Activated T-helper 1 cell treated with anti-CD3 and anti-CD28 coated beads, Interleukin-12 subunit alpha, Interleukin-12 subunit beta, Interleukin-2, Interleukin-4 antibody, amounts not matched to agents 30 ng/mL and 10 ng/mL and 1 ng/mL, durations not matched to agents 14 hours and 24 hours and 36 hours (primary cell): Measurements from ENCODE around the gene OR7G1. TPM values are rescaled to one million over a fixed set of nuclear protein-coding genes. Genes with fewer than 3 reads are reported as not detected.

Experiments
- DNase-seq: peaks from one replicate; pipeline ENCODE4 v3.0.0; 2021; ENCODE audit warnings: low spot score
- H3K27ac Mint-ChIP-seq: one replicate; pipeline ENCODE4 v1.8.0; 2021; ENCODE audit warnings: mild to moderate bottlenecking, mixed read lengths
- H3K27me3 Mint-ChIP-seq: one replicate; pipeline ENCODE4 v1.8.0; 2022; ENCODE audit warnings: mild to moderate bottlenecking, moderate library complexity, mixed read lengths; ENCODE audit not compliant: insufficient read depth
- H3K36me3 Mint-ChIP-seq: one replicate; pipeline ENCODE4 v1.8.0; 2021; ENCODE audit warnings: low read depth, mixed read lengths
- H3K4me1 Mint-ChIP-seq: one replicate; pipeline ENCODE4 v1.8.0; 2021; ENCODE audit warnings: low read depth, mixed read lengths
- H3K4me3 Mint-ChIP-seq: one replicate; pipeline ENCODE4 v1.8.0; 2021; ENCODE audit warnings: mild to moderate bottlenecking, moderate library complexity, mixed read lengths
- H3K9me3 Mint-ChIP-seq: one replicate; pipeline ENCODE4 v1.8.0; 2021; ENCODE audit warnings: mixed read lengths
- intact Hi-C: fragments of 100-400 bp; cut with micrococcal nuclease; formaldehyde crosslinking; loops from one replicate; pipeline ENCODE4 v1.15.1; 2024
- total RNA-seq: library from RNA; stranded (reverse); gene quantifications from 2 replicates; pipeline ENCODE4 v1.2.3, GENCODE V29; 2022

OR7G1 gene
- total RNA-seq, 1 donor from 2014 or later = not detected

DNA sequence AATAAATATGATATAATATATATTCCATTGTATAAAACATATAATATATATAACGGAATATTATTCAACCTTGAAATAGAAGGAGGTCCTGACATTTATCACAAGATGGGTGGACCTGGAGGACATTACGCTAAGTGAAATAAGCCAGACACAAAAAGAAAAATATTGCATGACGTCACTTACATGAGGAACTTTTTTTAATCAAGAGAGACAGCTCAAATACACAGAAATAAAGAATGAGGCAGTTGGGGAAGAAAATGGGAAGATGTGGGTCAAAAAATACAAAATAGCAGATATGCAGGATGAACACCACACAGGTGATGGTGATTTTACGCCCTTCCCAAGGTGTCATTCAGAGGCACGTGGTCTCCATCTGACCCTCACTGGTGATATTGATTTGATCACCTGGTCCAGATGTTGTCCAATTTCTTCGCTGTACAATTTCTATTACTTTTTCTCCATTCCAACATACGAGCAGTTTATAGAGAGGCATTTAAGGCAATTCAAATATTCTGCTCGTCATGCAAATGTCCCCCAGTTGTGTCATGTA, 24.1 kb upstream of the OR7G1 start:
- Mint-ChIP-seq H3K36me3 (peaks cover 24% of the 10 kb centered on the region), H3K4me1 (peaks cover 33% of the 10 kb centered on the region), H3K9me3 (peaks cover 19% of the 10 kb centered on the region), H3K4me3 (peak overlapping the region; percentile 95), H3K27me3 (no peaks in the 10 kb centered on the region), H3K27ac (peak overlapping the region; percentile 94)
- no peak for DNase-seq
- intact Hi-C loops = loop anchor here (1.0 kb wide), 7 partner anchors 170 to 696 kb away; partner anchors contain the start of genes MBD3L1, PIN1, ZNF266 and ZNF558

DNA sequence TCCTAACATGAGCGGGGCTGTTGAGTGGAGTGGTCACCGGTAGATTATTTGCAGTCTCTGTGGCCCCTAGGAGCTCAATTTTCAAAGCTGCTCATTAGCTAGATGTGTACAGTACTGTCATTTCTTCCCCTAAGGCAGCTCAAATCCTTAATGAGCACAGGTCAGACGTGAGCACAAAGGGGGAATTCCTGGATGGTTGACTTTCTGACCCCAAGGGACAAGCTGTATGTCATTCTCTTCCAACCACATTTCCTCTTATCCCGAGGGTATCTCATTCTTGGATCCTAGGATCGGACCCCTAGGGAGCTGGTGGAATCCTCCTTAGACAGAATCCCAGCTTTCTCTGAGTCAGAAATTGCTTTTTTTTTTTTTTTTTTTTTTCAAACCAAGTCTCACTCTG, 16.9 kb upstream of the OR7G1 start:
- Mint-ChIP-seq H3K4me3 (no peak overlapping the region), H3K9me3 (no peaks in the 10 kb centered on the region), H3K27ac (no peak overlapping the region), H3K36me3 (no peaks in the 10 kb centered on the region), H3K4me1 (peaks cover 7% of the 10 kb centered on the region), H3K27me3 (peaks cover 3% of the 10 kb centered on the region)
- intact Hi-C loops = no loop called here
- DNase-seq = no peak

DNA sequence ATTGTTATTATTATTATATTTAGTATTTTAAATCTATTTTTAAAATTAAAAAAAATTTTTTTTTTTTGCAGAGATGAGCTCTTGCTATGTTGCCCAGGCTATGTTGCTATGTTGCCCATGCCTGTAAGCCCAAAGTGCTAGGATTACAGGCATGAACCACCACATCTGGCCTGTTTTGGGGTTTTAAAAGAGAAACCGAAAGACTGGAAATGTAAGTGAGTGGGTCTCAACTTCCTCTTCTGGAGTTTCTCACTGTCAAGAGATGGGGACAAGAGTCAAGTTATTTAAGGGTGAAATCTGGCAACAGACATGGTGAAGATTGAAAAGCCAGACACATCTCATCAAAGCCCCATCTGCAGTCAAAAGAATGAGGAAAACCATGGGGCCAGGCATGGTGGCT, 15.4 kb upstream of the OR7G1 start:
- H3K27ac Mint-ChIP-seq = no peak overlapping the region

DNA sequence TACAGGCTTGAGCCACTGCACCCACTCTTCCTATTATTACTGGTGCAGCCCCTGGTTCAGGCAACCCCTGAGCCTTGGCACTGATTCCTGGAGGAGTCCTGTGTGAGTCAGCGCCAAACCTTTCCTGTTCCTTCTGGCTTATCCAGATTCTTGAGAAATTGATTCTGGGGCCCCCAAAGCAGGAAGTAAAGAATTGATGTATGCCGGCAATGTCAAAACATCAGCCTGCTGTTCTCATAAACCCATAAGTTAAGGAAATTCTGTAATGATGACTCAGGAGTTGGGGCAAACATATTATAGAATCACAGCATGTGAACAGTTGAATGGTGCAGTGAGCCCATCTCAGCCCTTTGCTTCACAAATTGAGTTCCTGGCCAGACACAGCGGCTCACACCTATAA, 12.6 kb upstream of the OR7G1 start:
- H3K9me3 Mint-ChIP-seq = peaks cover 4% of the 10 kb centered on the region
- intact Hi-C loops = no loop called here
- no peaks in the 10 kb centered on the region for H3K36me3 Mint-ChIP-seq
- H3K4me1 Mint-ChIP-seq = no peaks in the 10 kb centered on the region
- no peak overlapping the region for H3K27ac Mint-ChIP-seq
- no peak overlapping the region for H3K4me3 Mint-ChIP-seq
- peaks cover 5% of the 10 kb centered on the region for H3K27me3 Mint-ChIP-seq
- DNase-seq = no peak

More for the DNA sequence above, 15.4 kb upstream of the OR7G1 start:
- Mint-ChIP-seq H3K36me3 (no peaks in the 10 kb centered on the region), H3K9me3 (no peaks in the 10 kb centered on the region), H3K27me3 (peaks cover 5% of the 10 kb centered on the region), H3K4me1 (no peaks in the 10 kb centered on the region), H3K4me3 (no peak overlapping the region)
- intact Hi-C loops = no loop called here
- no peak for DNase-seq

DNA sequence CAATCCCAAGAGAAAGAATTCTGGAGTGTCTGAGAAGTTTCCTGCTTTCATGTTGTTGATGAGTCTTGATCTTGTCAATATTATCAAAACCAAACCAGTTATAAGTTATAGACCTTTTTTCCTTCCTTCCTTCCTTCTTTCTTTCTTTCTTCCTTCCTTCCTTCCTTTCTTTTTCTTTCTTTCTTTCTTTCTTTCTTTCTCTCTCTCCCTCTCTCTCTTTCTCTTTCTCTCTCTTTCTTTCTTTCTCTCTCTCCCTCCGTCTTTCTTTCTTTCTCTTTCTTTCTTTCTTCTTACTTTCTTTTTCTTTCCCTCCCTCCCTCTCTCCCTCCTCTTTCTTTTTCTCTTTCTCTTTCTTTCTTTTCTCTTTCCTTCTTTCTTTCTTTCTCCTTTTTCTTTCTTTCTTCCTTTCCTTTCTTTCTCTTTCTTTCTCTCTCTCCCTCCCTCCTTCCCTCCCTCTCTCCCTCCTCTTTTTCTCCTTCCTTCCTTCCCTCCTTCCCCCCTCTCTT, 11.4 kb upstream of the OR7G1 start, which contains the start of gene OR7G3:
Gene OR7G3, minus strand, starts transcription at position 51 of the 506 bp plus-strand sequence. Its CDS starts 0 bp downstream, at position 51.
- no peak within 1 kb of the TSS for H3K27ac Mint-ChIP-seq
- H3K4me3 Mint-ChIP-seq = no peak within 1 kb of the TSS
- peaks cover 8% of the 10 kb centered on the region for H3K9me3 Mint-ChIP-seq
- H3K4me1 Mint-ChIP-seq = no peaks in the 10 kb centered on the region
- no peaks in the 10 kb centered on the region for H3K36me3 Mint-ChIP-seq
- intact Hi-C loops = no loop called here
- DNase-seq = no peak
- peaks cover 5% of the 10 kb centered on the region for H3K27me3 Mint-ChIP-seq

DNA sequence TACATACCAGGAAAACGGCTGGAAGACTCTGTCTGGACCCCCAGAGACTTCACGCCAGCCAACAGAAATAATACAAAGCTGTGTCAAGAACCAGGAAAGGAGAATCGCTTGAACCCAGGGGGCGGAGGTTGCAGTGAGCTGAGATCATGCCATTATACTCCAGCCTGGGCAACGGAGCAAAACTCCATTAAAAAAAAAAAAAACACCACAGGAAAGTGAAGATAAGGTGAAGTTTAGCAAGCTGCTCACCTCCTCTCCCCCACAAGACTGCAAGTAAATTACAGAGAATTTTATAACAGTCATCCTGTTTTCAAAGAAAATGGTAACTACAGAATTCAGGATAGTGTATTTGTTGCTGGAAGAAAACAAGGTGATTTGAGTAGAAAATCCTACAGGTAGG, 984 bp upstream of the OR7G1 start:
- H3K36me3 Mint-ChIP-seq = no peaks in the 10 kb centered on the region
- no peak for DNase-seq
- H3K4me1 Mint-ChIP-seq = no peaks in the 10 kb centered on the region
- H3K27ac Mint-ChIP-seq = no peak overlapping the region
- no peaks in the 10 kb centered on the region for H3K9me3 Mint-ChIP-seq
- peaks cover 3% of the 10 kb centered on the region for H3K27me3 Mint-ChIP-seq
- intact Hi-C loops = no loop called here
- no peak overlapping the region for H3K4me3 Mint-ChIP-seq

DNA sequence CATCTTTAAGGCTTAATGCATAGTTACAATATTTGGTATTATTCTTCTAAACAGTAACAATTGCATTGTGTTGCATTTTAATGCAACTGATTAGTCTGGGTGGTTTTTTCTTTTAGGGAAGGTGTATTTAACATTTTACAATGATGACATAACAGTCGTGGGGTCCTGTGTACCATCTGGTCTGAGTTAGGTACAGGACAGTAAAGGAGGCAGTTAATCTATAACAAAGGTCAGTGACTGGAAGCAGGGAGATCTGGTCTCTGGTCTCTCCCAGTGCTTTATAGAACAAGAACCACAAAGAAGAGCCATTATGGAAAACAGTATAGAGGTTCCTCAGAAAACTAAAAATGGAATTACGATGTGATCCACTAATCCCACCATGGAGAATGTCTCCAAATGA, 5.6 kb downstream of the OR7G1 start:
- Mint-ChIP-seq H3K36me3 (no peaks in the 10 kb centered on the region), H3K27ac (no peak overlapping the region), H3K4me1 (no peaks in the 10 kb centered on the region), H3K4me3 (no peak overlapping the region), H3K9me3 (no peaks in the 10 kb centered on the region), H3K27me3 (peaks cover 2% of the 10 kb centered on the region)
- DNase-seq = no peak
- intact Hi-C loops = no loop called here

DNA sequence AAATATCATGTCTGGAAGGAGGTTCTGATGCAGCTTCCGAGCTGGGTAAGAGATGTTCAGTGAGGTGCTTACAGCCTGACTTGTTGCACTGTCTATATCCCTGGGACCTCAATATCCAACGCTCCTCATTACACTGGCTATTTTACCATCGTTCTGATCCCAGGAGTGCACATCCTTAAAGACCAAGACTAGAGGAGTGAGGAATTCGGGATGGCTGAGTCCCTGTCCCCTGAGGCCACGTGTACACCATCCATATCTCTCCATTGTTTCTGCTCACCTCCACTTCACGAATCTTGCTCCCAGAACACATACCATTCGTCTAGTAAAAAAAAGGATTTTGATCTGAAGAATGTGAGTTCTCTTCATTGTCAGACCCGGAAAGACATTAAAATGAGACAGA, 8.2 kb downstream of the OR7G1 start, which contains the start of gene OR7G2:
Gene OR7G2, minus strand, starts transcription at position 101 of the 400 bp plus-strand sequence. CDS start 4,232 bp downstream, outside the sequence.
- Mint-ChIP-seq H3K27ac (no peak within 1 kb of the TSS), H3K36me3 (no peaks in the 10 kb centered on the region), H3K9me3 (no peaks in the 10 kb centered on the region), H3K4me3 (no peak within 1 kb of the TSS), H3K27me3 (no peaks in the 10 kb centered on the region), H3K4me1 (no peaks in the 10 kb centered on the region)
- DNase-seq = no peak
- intact Hi-C loops = no loop called here

DNA sequence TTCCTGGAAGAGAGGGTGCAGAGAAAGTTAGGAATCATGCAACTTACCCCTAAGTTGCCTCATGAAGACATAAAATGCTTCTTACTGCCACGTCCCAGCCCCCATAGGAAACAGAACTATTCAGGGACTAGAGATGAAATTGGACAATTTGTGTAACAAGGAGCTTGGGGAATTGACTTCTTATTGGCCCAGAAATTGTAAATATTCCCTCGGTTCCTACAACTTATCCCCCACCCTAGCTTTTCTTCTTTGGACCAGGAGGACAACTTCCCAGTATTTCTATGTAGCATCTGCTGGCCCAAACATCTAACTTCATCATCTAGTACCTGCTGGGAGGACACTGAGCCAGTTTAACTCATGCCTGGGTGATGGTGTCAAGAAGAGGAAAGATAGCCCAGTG, 28.8 kb downstream of the OR7G1 start, which contains the start of gene OR1M1:
Gene OR1M1, plus strand, starts transcription at position 301 of the 400 bp plus-strand sequence. CDS start 6,184 bp downstream, outside the sequence.
- Mint-ChIP-seq H3K27me3 (peaks cover 1% of the 10 kb centered on the region), H3K4me1 (no peaks in the 10 kb centered on the region), H3K27ac (no peak within 1 kb of the TSS), H3K9me3 (no peaks in the 10 kb centered on the region), H3K36me3 (no peaks in the 10 kb centered on the region), H3K4me3 (no peak within 1 kb of the TSS)
- intact Hi-C loops = no loop called here
- DNase-seq = no peak

DNA sequence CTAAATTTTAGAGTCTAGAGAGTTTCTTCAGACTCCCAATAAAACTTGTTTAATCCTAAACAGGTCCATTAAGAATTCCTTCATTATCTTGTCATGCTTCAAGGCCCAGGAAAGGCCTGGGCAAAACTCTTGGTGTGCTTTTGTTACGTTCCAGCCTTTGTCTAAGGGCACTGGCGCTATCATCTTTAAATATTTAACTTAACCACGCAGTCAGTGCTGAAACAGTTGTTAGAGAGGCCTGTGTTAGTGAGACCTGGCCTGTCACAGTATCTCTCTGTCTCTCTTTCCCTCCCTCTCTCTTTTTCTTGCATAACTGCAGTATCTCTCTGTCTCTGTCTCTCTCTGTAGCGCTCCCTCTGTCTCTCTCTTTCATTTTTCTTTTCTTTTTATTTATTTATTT, 36.9 kb downstream of the OR7G1 start:
- Mint-ChIP-seq H3K4me1 (no peaks in the 10 kb centered on the region), H3K9me3 (no peaks in the 10 kb centered on the region), H3K27me3 (no peaks in the 10 kb centered on the region), H3K36me3 (no peaks in the 10 kb centered on the region), H3K4me3 (no peak overlapping the region), H3K27ac (no peak overlapping the region)
- DNase-seq = no peak
- intact Hi-C loops = no loop called here

DNA sequence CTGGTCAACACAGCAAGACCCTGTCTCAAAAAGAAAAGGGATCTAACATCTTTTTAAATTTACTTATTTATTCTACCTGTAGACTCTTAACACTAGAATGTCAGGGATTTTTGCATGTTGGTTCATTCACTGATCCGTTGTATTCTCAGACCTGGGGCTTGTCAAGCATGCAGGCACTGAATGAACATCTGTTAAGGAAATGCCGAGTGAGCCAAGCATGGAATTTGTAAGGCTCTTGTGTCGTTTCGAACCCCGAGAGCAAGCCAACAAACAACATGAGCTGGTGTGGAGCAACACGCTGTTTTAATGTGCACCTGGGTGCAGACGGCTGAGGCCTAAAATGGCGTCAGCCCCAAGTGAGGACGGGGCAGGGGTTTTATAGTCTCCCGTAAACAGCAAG, 38.7 kb downstream of the OR7G1 start:
- Mint-ChIP-seq H3K9me3 (no peaks in the 10 kb centered on the region), H3K27me3 (no peaks in the 10 kb centered on the region), H3K4me3 (no peak overlapping the region), H3K27ac (no peak overlapping the region), H3K36me3 (no peaks in the 10 kb centered on the region), H3K4me1 (no peaks in the 10 kb centered on the region)
- DNase-seq = no peak
- intact Hi-C loops = no loop called here

DNA sequence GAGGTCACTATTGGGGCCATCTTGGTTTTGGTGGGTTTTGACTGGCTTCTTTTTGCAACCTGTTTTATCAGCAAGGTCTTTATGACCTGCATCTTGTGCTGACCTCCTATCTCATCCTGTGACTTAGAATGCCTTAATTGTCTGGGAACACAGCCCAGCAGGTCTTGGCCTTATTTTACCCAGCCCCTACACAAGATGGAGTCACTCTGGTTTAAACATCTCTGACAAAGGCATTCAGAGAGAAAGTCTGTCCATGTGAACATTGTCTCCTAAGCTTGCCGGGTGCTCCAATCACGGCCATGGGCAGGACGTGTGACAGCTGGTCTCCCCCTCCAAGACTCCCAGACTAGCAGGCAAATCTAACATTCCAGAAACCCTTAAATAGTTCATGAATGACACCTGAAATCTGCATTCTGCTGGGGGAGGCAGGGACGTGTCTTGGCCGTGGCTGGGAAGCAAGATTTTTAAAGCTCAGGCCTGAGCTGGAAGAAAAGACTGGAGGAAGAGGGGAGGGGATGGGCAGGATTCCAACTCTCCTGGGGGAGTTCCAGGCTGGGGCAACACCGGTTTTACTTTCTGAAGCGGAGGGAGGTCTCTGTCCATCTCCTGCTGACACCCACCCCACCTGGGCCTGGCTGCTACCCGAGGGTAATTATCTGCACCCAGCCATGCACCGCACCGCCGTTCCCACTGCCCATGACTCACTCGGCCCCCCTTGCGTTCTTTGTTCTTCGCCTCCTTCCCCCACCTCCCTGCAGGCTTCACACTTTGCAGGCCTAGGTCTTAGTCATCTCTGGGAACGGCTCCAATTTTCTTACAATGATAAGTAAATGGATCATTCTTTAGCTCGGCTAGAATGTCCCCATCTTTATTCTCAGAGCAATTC, 40.3 kb downstream of the OR7G1 start:
- no peaks in the 10 kb centered on the region for H3K9me3 Mint-ChIP-seq
- H3K36me3 Mint-ChIP-seq = no peaks in the 10 kb centered on the region
- intact Hi-C loops = no loop called here
- DNase-seq = no peak
- H3K27me3 Mint-ChIP-seq = no peaks in the 10 kb centered on the region
- H3K27ac Mint-ChIP-seq = no peak overlapping the region
- no peak overlapping the region for H3K4me3 Mint-ChIP-seq
- no peaks in the 10 kb centered on the region for H3K4me1 Mint-ChIP-seq

DNA sequence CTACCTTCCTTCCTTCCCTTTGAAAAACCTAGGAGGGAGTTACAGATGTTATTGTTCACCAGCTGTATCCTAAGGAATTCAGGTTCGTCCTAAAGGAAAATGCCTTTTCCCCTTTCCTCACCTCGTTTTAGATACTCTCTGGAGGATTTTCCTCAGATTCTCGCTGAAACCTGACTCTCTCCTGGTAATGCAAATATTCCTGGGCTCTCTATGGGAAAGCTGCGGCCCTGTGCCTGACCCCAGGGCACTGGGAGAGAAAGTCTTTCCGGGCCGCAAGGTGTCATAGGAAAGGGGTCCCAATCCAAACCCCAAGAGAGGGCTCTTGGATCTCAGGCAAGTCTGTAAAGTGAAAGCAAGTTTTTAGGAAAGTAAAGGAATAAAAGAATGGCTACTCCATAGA, 41.8 kb downstream of the OR7G1 start:
- Mint-ChIP-seq H3K27ac (no peak overlapping the region), H3K36me3 (no peaks in the 10 kb centered on the region), H3K27me3 (no peaks in the 10 kb centered on the region), H3K9me3 (no peaks in the 10 kb centered on the region), H3K4me1 (no peaks in the 10 kb centered on the region), H3K4me3 (no peak overlapping the region)
- intact Hi-C loops = no loop called here
- no peak for DNase-seq
